ENCODE measurements around the gene RAB11FIP3. TPM values are rescaled to one million over a fixed set of nuclear protein-coding genes. Genes with fewer than 3 reads are reported as not detected.

RAB11FIP3 gene
- total and polyA plus RNA-seq, 10 of the 15 experiments (the other 5 are each of a cell fraction or from before 2014, with no cell fraction given) = 1.2 to 27.3 (median 7.7) TPM

DNA sequence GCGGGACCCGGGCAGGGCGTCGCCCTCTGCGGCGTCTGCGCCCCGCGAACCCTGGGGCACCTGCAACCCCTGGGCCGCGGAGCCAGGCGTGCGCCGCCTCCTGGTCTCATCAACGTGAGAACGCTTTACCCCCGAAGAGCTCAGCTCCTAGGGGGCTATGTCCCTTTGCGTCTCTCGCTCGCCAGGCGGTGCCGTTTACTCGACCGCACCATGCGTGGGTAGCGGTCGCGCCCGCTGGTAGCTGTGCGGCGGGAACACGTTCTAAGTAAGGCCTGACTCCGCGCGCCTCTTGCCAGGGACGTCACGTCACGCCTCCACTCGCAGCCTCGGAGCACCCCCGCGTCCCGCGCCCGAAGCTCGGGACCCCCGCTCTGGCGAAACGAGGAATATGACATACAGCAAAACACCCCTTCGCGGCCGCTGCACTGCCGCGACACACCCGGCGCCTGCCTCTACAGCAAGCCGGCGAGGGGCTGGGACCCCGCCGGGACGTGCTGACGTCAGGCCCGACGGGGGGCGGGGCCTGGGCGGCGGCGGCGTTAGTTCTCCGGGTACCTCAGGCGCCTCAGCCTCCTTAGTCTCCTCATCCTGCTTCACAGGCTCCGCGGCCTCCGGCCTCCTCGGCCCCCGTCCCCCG, at the start of gene RAB11FIP3 (continued):
- TF ChIP-seq, protein P1, sequence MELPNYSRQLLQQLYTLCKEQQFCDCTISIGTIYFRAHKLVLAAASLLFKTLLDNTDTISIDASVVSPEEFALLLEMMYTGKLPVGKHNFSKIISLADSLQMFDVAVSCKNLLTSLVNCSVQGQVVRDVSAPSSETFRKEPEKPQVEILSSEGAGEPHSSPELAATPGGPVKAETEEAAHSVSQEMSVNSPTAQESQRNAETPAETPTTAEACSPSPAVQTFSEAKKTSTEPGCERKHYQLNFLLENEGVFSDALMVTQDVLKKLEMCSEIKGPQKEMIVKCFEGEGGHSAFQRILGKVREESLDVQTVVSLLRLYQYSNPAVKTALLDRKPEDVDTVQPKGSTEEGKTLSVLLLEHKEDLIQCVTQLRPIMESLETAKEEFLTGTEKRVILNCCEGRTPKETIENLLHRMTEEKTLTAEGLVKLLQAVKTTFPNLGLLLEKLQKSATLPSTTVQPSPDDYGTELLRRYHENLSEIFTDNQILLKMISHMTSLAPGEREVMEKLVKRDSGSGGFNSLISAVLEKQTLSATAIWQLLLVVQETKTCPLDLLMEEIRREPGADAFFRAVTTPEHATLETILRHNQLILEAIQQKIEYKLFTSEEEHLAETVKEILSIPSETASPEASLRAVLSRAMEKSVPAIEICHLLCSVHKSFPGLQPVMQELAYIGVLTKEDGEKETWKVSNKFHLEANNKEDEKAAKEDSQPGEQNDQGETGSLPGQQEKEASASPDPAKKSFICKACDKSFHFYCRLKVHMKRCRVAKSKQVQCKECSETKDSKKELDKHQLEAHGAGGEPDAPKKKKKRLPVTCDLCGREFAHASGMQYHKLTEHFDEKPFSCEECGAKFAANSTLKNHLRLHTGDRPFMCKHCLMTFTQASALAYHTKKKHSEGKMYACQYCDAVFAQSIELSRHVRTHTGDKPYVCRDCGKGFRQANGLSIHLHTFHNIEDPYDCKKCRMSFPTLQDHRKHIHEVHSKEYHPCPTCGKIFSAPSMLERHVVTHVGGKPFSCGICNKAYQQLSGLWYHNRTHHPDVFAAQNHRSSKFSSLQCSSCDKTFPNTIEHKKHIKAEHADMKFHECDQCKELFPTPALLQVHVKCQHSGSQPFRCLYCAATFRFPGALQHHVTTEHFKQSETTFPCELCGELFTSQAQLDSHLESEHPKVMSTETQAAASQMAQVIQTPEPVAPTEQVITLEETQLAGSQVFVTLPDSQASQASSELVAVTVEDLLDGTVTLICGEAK (IDR thresholded peaks at IDR 0.05; ENCODE audit: borderline replicate concordance) = no peak
- TF ChIP-seq IRF4 (IDR thresholded peaks at IDR 0.05; ENCODE audit: low read depth, low read length) (no peak), BCL11A (IDR thresholded peaks at IDR 0.05; ENCODE audit: low read depth, low read length) (no peak), JUND (IDR thresholded peaks at IDR 0.05; ENCODE audit: low read depth, low read length) (0 out of 2 replicates have a peak, but pooled peaks have one; percentile 26), RAD21 (IDR thresholded peaks at IDR 0.05; ENCODE audit: insufficient read depth, low read depth, low read length) (no peak), ZNF207 (IDR thresholded peaks at IDR 0.05; ENCODE audit: borderline replicate concordance) (peak; percentile 87; the same call in 1 of the 2 replicates), WRNIP1 (IDR thresholded peaks at IDR 0.05; ENCODE audit: borderline replicate concordance, low read depth, low read length) (no peak), POLR2AphosphoS5 (IDR thresholded peaks at IDR 0.05; ENCODE audit: low read length) (peak; percentile 41; the same call in 1 of the 2 replicates), NBN (IDR thresholded peaks at IDR 0.05) (0 out of 2 replicates have a peak, but pooled peaks have one; percentile 54), TCF7 (IDR thresholded peaks at IDR 0.05; ENCODE audit: borderline replicate concordance) (no peak), HCFC1 (IDR thresholded peaks at IDR 0.05; ENCODE audit: low read length) (no peak), LARP7 (IDR thresholded peaks at IDR 0.05) (peak; percentile 82), CREM (IDR thresholded peaks at IDR 0.05; ENCODE audit: low read depth) (0 out of 2 replicates have a peak, but pooled peaks have one; percentile 65), IKZF1 (conservative IDR thresholded peaks at IDR 0.05) (peak; percentile 62)
- TF ChIP-seq, protein P2, sequence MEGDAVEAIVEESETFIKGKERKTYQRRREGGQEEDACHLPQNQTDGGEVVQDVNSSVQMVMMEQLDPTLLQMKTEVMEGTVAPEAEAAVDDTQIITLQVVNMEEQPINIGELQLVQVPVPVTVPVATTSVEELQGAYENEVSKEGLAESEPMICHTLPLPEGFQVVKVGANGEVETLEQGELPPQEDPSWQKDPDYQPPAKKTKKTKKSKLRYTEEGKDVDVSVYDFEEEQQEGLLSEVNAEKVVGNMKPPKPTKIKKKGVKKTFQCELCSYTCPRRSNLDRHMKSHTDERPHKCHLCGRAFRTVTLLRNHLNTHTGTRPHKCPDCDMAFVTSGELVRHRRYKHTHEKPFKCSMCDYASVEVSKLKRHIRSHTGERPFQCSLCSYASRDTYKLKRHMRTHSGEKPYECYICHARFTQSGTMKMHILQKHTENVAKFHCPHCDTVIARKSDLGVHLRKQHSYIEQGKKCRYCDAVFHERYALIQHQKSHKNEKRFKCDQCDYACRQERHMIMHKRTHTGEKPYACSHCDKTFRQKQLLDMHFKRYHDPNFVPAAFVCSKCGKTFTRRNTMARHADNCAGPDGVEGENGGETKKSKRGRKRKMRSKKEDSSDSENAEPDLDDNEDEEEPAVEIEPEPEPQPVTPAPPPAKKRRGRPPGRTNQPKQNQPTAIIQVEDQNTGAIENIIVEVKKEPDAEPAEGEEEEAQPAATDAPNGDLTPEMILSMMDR (IDR thresholded peaks at IDR 0.05 in 2 of 3, conservative IDR thresholded peaks at IDR 0.05 in 1 of 3; ENCODE audit: control insufficient read depth in 2 of 3, extremely low read depth in 1 of 3, insufficient read depth in 1 of 3, low read depth in 3 of 3, low read length in 3 of 3) = peak; percentile 14 to 19 (median 16); a peak in 3 of 6 replicates
- TF ChIP-seq, protein P3, sequence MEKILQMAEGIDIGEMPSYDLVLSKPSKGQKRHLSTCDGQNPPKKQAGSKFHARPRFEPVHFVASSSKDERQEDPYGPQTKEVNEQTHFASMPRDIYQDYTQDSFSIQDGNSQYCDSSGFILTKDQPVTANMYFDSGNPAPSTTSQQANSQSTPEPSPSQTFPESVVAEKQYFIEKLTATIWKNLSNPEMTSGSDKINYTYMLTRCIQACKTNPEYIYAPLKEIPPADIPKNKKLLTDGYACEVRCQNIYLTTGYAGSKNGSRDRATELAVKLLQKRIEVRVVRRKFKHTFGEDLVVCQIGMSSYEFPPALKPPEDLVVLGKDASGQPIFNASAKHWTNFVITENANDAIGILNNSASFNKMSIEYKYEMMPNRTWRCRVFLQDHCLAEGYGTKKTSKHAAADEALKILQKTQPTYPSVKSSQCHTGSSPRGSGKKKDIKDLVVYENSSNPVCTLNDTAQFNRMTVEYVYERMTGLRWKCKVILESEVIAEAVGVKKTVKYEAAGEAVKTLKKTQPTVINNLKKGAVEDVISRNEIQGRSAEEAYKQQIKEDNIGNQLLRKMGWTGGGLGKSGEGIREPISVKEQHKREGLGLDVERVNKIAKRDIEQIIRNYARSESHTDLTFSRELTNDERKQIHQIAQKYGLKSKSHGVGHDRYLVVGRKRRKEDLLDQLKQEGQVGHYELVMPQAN (conservative IDR thresholded peaks at IDR 0.05) = peak; percentile 56; the same call in 1 of the 2 replicates
- TF ChIP-seq, protein P4, sequence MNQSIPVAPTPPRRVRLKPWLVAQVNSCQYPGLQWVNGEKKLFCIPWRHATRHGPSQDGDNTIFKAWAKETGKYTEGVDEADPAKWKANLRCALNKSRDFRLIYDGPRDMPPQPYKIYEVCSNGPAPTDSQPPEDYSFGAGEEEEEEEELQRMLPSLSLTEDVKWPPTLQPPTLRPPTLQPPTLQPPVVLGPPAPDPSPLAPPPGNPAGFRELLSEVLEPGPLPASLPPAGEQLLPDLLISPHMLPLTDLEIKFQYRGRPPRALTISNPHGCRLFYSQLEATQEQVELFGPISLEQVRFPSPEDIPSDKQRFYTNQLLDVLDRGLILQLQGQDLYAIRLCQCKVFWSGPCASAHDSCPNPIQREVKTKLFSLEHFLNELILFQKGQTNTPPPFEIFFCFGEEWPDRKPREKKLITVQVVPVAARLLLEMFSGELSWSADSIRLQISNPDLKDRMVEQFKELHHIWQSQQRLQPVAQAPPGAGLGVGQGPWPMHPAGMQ (IDR thresholded peaks at IDR 0.05; ENCODE audit: borderline replicate concordance) = 0 out of 2 replicates have a peak, but pooled peaks have one; percentile 38
- TF ChIP-seq, protein P5, sequence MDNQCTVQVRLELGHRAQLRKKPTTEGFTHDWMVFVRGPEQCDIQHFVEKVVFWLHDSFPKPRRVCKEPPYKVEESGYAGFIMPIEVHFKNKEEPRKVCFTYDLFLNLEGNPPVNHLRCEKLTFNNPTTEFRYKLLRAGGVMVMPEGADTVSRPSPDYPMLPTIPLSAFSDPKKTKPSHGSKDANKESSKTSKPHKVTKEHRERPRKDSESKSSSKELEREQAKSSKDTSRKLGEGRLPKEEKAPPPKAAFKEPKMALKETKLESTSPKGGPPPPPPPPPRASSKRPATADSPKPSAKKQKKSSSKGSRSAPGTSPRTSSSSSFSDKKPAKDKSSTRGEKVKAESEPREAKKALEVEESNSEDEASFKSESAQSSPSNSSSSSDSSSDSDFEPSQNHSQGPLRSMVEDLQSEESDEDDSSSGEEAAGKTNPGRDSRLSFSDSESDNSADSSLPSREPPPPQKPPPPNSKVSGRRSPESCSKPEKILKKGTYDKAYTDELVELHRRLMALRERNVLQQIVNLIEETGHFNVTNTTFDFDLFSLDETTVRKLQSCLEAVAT (IDR thresholded peaks at IDR 0.05) = no peak
